Small intestine (tissue), 7 donors: ENCODE data around the gene SETD1A. TPM values are rescaled to one million over a fixed set of nuclear protein-coding genes. Genes with fewer than 3 reads are reported as not detected.
"Not testable (repeated sequence)": the region's sequence is repeated elsewhere in the genome, so short reads cannot be mapped to it uniquely, and the experiment has no call there.

Experiments
- DNase-seq, 2 donors: peaks; one replicate each; pipeline versions ENCODE4 v3.0.0 to v3.0.0-alpha.2; 2013
- FAIRE-seq: peaks from 2 replicates; lab custom pipeline; 2012; peaks lifted over from hg19 to GRCh38; lab: Jason Lieb, UNC
- H3K27ac ChIP-seq, 3 donors: one replicate each; pipeline ENCODE4 v1.5.1; 2013; ENCODE audit warnings: low read length in 2 of 3, mild to moderate bottlenecking in 2 of 3, control low read depth in 1 of 3, inconsistent platforms in 1 of 3, low read depth in 1 of 3, moderate library complexity in 1 of 3
- H3K27me3 ChIP-seq, 3 donors: one replicate each; pipeline ENCODE4 v1.6.1; 2013; ENCODE audit warnings: low read length in 3 of 3, inconsistent platforms in 1 of 3; ENCODE audit not compliant: control insufficient read depth in 3 of 3, insufficient read depth in 3 of 3
- H3K36me3 ChIP-seq, 3 donors: one replicate each; pipeline ENCODE4 v1.6.1; 2013; ENCODE audit warnings: low read length in 3 of 3, inconsistent platforms in 1 of 3, low read depth in 1 of 3, mild to moderate bottlenecking in 1 of 3, moderate library complexity in 1 of 3; ENCODE audit not compliant: control insufficient read depth in 3 of 3, insufficient read depth in 2 of 3
- H3K4me1 ChIP-seq, 3 donors: one replicate each; pipeline ENCODE4 v1.6.1; 2013; ENCODE audit warnings: low read length in 2 of 3, inconsistent platforms in 1 of 3, low read depth in 1 of 3, mild to moderate bottlenecking in 1 of 3, moderate library complexity in 1 of 3; ENCODE audit not compliant: control insufficient read depth in 3 of 3, insufficient read depth in 2 of 3
- H3K4me3 ChIP-seq, 3 donors: one replicate each; pipeline ENCODE4 v1.5.1; 2013; ENCODE audit warnings: low read length in 3 of 3, control low read depth in 1 of 3, inconsistent platforms in 1 of 3, low read depth in 1 of 3, mild to moderate bottlenecking in 1 of 3, moderate library complexity in 1 of 3
- H3K9me3 ChIP-seq, 2 donors: one replicate each; pipeline ENCODE4 v1.6.1; 2013; ENCODE audit warnings: low read depth in 1 of 2, low read length in 1 of 2; ENCODE audit not compliant: control insufficient read depth in 2 of 2, insufficient read depth in 1 of 2
- WGBS, 3 donors: extraction: QIAGEN DNeasy Blood & Tissue Kit; methylation state at CpG; one replicate each; pipeline ENCODE4 v1.1.7; 2013; 5-methylcytosine and 5-hydroxymethylcytosine counted together
- polyA plus RNA-seq, 4 donors: library from polyadenylated mRNA; stranded (reverse) in 3 of 4; unstranded in 1 of 4; fragments of 200-250 nt in 3 of 4; fragments of 120-200 nt in 1 of 4; gene quantifications; one replicate each; pipeline versions ENCODE4 v1.2.1 to v1.2.3, GENCODE V29; 2013
- donor health status: healthy with polysubstance abuse.
- donor health status: control.
- donor health status: control.
- donor health status: Bipolar disorder and iron deficiency.
- donor health status: healthy.

Gene SETD1A
- polyA plus RNA-seq, 4 donors = 6.9 to 11.4 (median 9.0) TPM

DNA sequence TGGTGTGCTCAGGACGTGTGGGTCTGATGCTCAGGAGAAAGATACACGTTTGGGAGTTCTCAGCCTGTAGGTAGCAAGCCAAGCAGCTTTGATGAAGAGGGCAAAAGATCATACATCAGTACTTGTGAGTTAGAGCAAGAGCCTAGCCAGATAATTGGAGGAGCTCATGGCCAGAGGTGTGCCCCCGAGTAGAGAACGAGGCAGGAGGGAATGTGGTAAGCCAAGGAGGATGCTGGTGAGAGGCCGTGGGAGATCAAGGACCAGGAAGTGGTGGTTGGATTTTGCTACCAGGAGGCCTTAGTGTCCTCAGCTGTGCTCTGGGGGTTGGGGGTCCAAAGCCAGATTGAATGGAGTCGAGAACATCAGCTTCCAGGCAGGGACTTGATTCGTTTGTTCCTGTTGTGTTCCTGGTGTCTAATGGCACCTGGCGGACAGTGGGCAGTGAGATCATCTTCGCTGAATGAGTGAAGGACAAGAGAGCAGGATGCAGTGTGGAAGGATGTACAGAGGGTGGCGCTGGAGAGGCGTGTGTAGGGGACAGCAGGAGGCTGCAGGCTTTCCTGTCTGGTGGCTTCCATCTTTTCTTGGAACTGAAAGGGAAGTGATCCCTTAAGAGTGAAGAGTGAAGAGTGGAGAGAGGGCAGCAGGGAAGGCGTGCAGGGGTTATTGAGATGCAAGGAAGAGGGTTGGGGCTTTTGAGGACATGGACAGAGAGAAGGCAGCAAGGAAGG lies 22.6 kb upstream of the SETD1A start:
- no peak overlapping the region for H3K27ac ChIP-seq
- H3K4me1 ChIP-seq = peaks cover 0 to 22% (median 0%) of the 10 kb centered on the region in 3 donors
- WGBS, 3 donors = 59 to 67% (median 64%) methylated on average over 12 of the region's 12 CpGs
- no peak overlapping the region for H3K4me3 ChIP-seq
- H3K9me3 ChIP-seq = no peaks in the 10 kb centered on the region
- no peaks in the 10 kb centered on the region for H3K27me3 ChIP-seq
- H3K36me3 ChIP-seq = peaks cover 2 to 82% (median 5%) of the 10 kb centered on the region in 3 donors
- FAIRE-seq (no peak), DNase-seq (peak in 1 of 2 donors; percentile 56)

DNA sequence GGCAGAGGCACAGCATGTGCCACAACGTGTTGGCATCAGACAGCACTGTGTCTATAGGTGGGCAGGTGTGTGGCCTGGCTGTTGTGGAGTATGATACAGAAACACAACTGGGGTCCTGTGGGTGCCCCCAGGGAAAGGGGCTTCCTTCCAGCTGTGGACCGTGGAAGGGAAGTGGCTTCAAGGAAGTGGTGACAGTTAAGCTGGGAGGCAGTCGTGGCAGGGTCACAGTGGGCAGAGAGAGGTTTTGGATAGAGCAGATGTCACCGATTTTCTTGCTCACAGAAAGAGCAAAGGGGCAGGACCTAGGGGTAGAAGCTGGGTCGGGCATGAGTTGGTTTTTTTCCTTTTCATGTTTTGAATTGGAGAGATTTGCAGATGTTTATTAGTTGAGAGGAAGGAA lies 19.9 kb upstream of the SETD1A start:
- FAIRE-seq (no peak), DNase-seq (no peak)
- H3K27me3 ChIP-seq = no peaks in the 10 kb centered on the region
- WGBS, 3 donors = 47 to 68% (median 50%) methylated on average over 5 of the region's 5 CpGs
- H3K36me3 ChIP-seq = peaks cover 0 to 80% (median 2%) of the 10 kb centered on the region in 3 donors
- no peaks in the 10 kb centered on the region for H3K9me3 ChIP-seq
- H3K27ac ChIP-seq = no peak overlapping the region
- no peak overlapping the region for H3K4me3 ChIP-seq
- peaks cover 0 to 14% (median 5%) of the 10 kb centered on the region in 3 donors for H3K4me1 ChIP-seq

DNA sequence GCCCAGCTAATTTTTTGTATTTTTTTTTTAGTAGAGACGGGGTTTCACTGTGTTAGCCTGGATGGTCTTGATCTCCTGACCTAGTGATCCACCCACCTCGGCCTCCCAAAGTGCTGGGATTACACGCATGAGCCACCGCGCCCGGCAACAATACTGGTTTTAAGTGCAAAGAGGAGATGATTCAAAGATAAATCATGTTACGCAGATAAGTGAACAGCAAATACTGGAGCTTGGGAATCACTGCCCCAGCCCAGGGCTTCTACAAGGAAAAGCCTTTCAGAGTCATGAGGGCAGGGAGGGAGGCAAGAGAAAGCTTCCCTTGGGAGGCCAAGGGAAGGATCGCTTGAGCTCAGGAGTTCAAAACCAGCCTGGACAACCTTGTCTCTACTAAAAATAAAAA lies 18.0 kb upstream of the SETD1A start:
- H3K9me3 ChIP-seq = not testable (repeated sequence)

DNA sequence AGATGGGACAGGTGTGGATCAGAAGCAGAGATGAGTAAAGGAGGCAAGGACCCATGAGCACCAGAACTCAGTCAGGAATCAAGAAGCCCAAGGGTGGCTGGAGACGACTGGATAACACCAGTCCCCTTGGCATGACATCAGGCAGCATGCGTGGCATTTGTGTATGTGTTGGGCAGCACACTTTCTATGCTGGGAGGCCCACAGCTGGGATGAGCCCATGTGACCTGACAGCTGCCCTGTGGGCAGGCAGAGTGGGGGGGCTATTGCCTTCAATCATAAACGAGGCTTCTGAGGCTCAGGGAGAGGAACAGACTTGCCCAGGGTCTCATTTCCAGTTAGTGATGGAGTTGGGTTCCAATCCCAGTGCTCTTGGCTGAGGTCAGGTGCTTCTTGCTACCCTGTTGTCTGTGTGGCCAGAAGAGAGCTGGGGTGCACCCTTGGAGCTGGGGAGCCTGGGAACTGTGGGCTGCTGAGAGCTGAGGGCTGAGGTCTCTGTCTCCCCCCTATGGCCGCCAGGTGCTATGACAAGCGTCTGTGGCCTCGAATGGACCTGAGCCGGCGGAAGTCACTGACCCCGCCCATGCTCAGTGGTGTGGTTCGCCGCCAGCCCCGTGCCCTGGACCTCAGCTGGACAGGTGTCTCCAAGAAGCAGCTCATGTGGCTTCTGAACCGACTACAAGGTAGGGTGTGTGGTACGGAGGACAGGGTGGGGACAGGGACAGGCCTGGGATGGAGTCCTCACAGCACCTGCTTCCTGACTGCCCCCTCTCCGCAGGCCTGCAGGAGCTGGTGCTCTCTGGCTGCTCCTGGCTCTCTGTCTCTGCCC lies 15.7 kb upstream of the SETD1A start:
- 12 to 21% (median 13%) methylated on average over 15 of the region's 15 CpGs for WGBS, 3 donors
- H3K4me1 ChIP-seq = peaks cover 0 to 22% (median 5%) of the 10 kb centered on the region in 3 donors
- peak overlapping the region in 1 of 3 donors; percentile 15 for H3K4me3 ChIP-seq
- H3K36me3 ChIP-seq = peaks cover 0 to 79% (median 2%) of the 10 kb centered on the region in 3 donors
- DNase-seq = peak; percentile 87 to 91
- H3K27me3 ChIP-seq = no peaks in the 10 kb centered on the region
- peak overlapping the region; percentile 68 to 88 (median 74) for H3K27ac ChIP-seq
- FAIRE-seq = no peak
- no peaks in the 10 kb centered on the region for H3K9me3 ChIP-seq

More for the DNA sequence above, 18.0 kb upstream of the SETD1A start:
- H3K27ac ChIP-seq, H3K27me3 ChIP-seq, DNase-seq, H3K4me3 ChIP-seq, FAIRE-seq: not testable (repeated sequence)
- Histone ChIP-seq H3K36me3 (peaks cover 0 to 78% (median 2%) of the 10 kb centered on the region in 3 donors), H3K4me1 (peaks cover 0 to 22% (median 5%) of the 10 kb centered on the region in 3 donors)
- 92 to 94% (median 93%) methylated on average over 8 of the region's 8 CpGs for WGBS, 3 donors

DNA sequence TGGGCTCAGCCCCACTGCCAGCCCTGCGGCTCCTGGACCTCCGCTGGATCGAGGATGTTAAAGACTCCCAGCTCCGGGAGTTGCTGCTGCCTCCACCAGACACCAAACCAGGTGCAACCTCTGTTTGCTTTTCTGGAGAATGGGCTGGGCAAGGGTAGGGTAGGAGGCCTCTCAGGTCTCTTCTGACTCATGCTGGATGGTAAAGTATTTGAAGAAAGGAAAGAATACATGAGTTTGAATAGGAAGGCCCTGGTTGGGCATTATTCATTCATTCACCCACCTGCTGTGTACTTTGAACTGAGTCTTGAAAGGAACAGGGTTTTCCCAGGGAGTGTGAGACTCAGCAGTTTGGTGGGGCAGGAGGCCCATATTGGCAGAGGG lies 15.1 kb upstream of the SETD1A start:
- no peaks in the 10 kb centered on the region for H3K27me3 ChIP-seq
- 32 to 69% (median 54%) methylated on average over 4 of the region's 4 CpGs for WGBS, 3 donors
- FAIRE-seq (no peak), DNase-seq (peak; percentile 63 to 75)
- H3K9me3 ChIP-seq = no peaks in the 10 kb centered on the region
- H3K27ac ChIP-seq = peak overlapping the region; percentile 68 to 88 (median 74)
- H3K4me1 ChIP-seq = peaks cover 0 to 22% (median 5%) of the 10 kb centered on the region in 3 donors
- H3K36me3 ChIP-seq = peaks cover 0 to 78% (median 2%) of the 10 kb centered on the region in 3 donors
- H3K4me3 ChIP-seq = peak overlapping the region in 1 of 3 donors; percentile 15

DNA sequence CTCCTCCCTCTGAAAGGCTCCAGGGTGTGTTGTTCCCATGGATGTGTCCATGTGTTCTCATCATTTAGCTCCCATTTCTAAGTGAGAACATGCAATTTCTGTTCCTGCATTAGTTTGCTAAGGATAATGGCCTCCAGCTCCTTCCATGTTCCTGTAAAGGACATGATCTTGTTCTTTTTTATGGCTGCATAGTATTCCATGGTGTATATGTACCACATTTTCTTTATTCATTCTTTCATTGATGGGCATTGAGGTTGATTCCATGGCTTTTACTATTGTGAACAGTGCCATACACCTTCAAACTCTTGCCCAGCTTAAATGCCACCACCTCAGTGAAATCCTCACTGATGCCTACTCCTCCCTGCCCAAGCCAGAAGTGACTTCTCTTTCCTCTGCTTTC lies 13.2 kb upstream of the SETD1A start:
- FAIRE-seq = no peak
- Histone ChIP-seq H3K27ac (no peak overlapping the region), H3K9me3 (no peaks in the 10 kb centered on the region), H3K4me3 (no peak overlapping the region), H3K36me3 (peaks cover 0 to 72% (median 2%) of the 10 kb centered on the region in 3 donors), H3K27me3 (no peaks in the 10 kb centered on the region), H3K4me1 (peaks cover 0 to 30% (median 5%) of the 10 kb centered on the region in 3 donors)
- DNase-seq = no peak

DNA sequence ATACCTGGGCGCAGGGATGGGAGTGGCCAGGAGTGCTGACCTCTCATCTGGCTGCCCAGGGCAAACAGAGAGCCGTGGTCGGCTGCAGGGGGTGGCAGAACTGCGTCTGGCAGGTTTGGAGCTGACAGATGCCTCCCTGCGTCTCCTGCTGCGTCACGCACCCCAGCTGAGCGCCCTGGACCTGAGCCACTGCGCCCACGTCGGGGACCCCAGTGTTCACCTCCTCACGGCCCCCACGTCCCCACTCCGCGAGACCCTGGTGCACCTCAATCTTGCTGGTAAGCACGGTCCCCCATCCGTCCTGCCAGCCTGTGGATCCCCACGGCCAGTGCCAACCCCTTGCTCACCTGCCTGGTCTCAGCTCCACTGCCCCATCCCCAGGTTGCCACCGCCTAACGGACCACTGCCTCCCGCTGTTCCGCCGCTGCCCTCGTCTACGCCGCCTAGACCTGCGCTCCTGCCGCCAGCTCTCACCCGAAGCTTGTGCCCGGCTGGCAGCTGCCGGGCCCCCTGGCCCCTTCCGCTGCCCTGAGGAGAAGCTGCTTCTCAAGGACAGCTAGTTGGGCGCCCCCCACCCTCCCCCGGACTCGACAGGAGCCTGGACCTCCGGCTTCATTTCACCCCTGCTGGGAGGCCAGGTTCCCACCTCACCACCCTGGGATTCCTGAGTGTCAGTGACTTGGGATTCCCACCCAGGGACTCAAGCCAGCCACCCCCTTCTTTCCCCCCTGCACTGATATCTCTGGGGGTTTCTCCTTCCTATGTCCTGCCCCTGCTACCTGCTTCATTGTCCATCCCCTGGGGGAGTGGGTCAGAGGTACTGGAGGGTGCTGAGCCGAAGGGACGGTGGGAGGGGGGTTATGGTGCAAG lies 10.6 kb upstream of the SETD1A start:
- FAIRE-seq = no peak
- Histone ChIP-seq H3K27ac (no peak overlapping the region), H3K36me3 (peaks cover 0 to 62% (median 0%) of the 10 kb centered on the region in 3 donors), H3K27me3 (no peaks in the 10 kb centered on the region), H3K9me3 (no peaks in the 10 kb centered on the region), H3K4me3 (no peak overlapping the region), H3K4me1 (peaks cover 0 to 39% (median 5%) of the 10 kb centered on the region in 3 donors)
- no peak for DNase-seq
- WGBS, 3 donors = 91 to 92% (median 92%) methylated on average over 33 to 38 of the region's 38 CpGs

DNA sequence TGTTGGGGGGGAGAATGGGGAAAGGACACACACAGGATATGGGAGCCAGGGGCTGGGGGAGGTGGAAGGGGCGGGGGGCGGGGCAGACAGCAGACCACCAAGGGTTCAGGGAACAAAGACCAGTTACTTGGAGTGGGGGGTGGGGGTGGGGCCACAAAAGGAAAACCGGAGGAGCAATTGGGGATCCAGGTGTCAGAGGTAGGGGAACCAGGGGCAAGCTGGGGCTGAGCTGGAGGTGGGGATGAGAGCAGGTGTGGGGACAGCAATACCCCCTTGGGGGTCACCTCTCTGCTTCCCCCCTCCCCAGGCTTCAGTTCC lies 10.1 kb upstream of the SETD1A start:
- Histone ChIP-seq H3K36me3 (peaks cover 0 to 57% (median 0%) of the 10 kb centered on the region in 3 donors), H3K4me1 (peaks cover 0 to 33% (median 1%) of the 10 kb centered on the region in 3 donors), H3K4me3 (peak overlapping the region in 1 of 3 donors; percentile 60), H3K9me3 (no peaks in the 10 kb centered on the region), H3K27me3 (no peaks in the 10 kb centered on the region), H3K27ac (peak overlapping the region in 2 of 3 donors; percentile 41 to 48)
- DNase-seq = no peak
- 78 to 83% (median 81%) methylated on average over 3 of the region's 3 CpGs for WGBS, 3 donors
- no peak for FAIRE-seq
